COR-L47 (cell line): Measurements from ENCODE around the gene GRID2.
"Not testable (repeated sequence)": the region's sequence is repeated elsewhere in the genome, so short reads cannot be mapped to it uniquely, and the experiment has no call there.

Experiments used
- DNase-seq: peaks from one replicate; lab custom pipeline; 2025; lab: John Stamatoyannopoulos, UW

Gene GRID2

GRCh38 chr4:93187892-93188291 lies 884.1 kb downstream of the GRID2 start:
- DNase-seq, result no peak

- DNase-seq, result peak; percentile 85
Observed at GRCh38 chr4:93199492-93199891, 895.7 kb downstream of the GRID2 start.

GRCh38 chr4:93201471-93202096 lies 897.8 kb downstream of the GRID2 start:
- no peak for DNase-seq

GRCh38 chr4:93203708-93204107 lies 899.9 kb downstream of the GRID2 start:
- DNase-seq, result no peak

GRCh38 chr4:93212250-93212649 lies 908.5 kb downstream of the GRID2 start:
- no peak for DNase-seq

GRCh38 chr4:93216646-93217045 lies 912.9 kb downstream of the GRID2 start:
- DNase-seq, result no peak

GRCh38 chr4:93217431-93217830 lies 913.7 kb downstream of the GRID2 start:
- DNase-seq, result no peak

GRCh38 chr4:93221771-93222170 lies 918.0 kb downstream of the GRID2 start:
- DNase-seq, result no peak

GRCh38 chr4:93228021-93228420 lies 924.3 kb downstream of the GRID2 start:
- DNase-seq, result no peak

GRCh38 chr4:93232883-93233282 lies 929.1 kb downstream of the GRID2 start:
- DNase-seq, result no peak

- no peak for DNase-seq
Observed at GRCh38 chr4:93237521-93237920, 933.8 kb downstream of the GRID2 start.

GRCh38 chr4:93243262-93243661 lies 939.5 kb downstream of the GRID2 start:
- DNase-seq, result peak; percentile 14

GRCh38 chr4:93261207-93261606 lies 957.4 kb downstream of the GRID2 start:
- DNase-seq, result no peak

GRCh38 chr4:93263166-93263565 lies 959.4 kb downstream of the GRID2 start:
- no peak for DNase-seq

GRCh38 chr4:93267747-93268146 lies 964.0 kb downstream of the GRID2 start:
- DNase-seq, result no peak

- DNase-seq, result no peak
Observed at GRCh38 chr4:93285346-93285745, 981.6 kb downstream of the GRID2 start.

GRCh38 chr4:93289241-93289640 lies 985.5 kb downstream of the GRID2 start:
- no peak for DNase-seq

- DNase-seq, result no peak
Observed at GRCh38 chr4:93289831-93290230, 986.1 kb downstream of the GRID2 start.

- DNase-seq, result no peak
Observed at GRCh38 chr4:93299118-93299517, 995.4 kb downstream of the GRID2 start.

GRCh38 chr4:93300780-93301555 lies 997.2 kb downstream of the GRID2 start:
- DNase-seq, result not testable (repeated sequence)

- DNase-seq, result no peak
Observed at GRCh38 chr4:93302310-93302709, 998.5 kb downstream of the GRID2 start.

- no peak for DNase-seq
Observed at GRCh38 chr4:93303440-93303839, 999.7 kb downstream of the GRID2 start.

GRCh38 chr4:93312299-93312698 lies 1008.5 kb downstream of the GRID2 start:
- DNase-seq, result no peak

GRCh38 chr4:93313197-93313596 lies 1009.4 kb downstream of the GRID2 start:
- DNase-seq, result no peak
